CD4-positive, alpha-beta T cell treated with Interleukin-12 subunit alpha and Interleukin-12 subunit beta, for 1 hour (primary cell): Measurements from ENCODE around the gene DCDC2C.
"Not testable (repeated sequence)": the region's sequence is repeated elsewhere in the genome, so short reads cannot be mapped to it uniquely, and the experiment has no call there.

Source experiments
- DNase-seq: peaks from one replicate; pipeline ENCODE4 v3.0.0-alpha.2; 2020

DCDC2C gene

DNA sequence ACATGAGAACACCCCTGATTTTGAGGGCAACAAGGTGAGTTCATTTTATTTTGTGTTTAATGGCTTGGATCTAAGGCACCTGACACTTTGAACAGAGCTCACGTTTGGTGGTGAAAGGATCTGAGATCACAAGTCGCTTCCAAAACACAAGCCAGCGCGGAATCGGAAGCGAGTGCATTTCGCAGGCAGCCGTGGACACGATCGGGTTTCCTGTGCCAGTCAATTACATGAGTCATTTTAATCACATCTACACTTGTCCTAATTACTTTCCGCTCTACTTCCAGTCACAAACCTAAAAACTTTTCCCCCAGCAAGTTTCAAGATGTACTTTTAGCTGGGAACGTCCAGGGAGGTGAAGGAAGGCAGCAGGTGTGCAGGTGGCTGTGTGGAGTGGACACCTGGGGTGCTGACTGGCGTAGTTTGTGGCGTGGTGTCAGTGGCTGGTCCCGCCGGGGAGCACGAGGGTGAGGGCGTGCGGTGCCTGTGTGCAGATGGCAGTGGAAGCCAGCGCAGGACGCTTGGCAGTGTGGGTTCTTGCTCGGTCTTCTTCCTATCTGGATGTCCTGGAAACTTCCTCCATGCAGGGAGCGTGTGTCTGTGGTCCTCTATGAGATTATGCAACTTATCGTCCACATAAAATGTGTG lies 75.6 kb downstream of the DCDC2C start:
- no peak for DNase-seq

DNA sequence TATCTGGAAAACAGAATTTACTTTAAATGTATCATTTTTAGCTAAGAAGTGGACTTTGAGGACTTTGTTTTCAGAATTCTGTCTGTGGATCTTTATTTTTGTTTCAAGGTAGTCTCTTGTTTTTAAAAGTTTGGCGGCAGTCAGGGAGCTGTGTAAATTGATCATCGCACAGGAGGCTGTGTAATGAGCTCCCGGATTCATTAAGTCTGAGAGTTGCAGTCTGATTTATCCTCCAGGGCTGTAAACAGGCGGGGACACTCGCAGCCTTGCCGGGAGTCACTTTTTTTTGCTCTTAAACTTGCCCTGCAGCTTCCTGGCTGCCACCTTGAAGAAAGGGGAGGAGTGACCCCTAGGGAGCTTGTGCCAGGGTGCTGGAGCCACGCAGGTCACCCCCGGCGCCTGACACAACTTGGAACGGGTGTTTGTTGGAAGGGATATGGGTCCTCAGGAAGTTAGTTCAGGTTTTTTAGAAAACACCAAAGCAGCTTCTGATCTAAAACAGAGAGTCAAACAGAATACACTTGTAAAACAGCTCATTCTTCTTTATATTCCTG lies 76.2 kb downstream of the DCDC2C start:
- no peak for DNase-seq

DNA sequence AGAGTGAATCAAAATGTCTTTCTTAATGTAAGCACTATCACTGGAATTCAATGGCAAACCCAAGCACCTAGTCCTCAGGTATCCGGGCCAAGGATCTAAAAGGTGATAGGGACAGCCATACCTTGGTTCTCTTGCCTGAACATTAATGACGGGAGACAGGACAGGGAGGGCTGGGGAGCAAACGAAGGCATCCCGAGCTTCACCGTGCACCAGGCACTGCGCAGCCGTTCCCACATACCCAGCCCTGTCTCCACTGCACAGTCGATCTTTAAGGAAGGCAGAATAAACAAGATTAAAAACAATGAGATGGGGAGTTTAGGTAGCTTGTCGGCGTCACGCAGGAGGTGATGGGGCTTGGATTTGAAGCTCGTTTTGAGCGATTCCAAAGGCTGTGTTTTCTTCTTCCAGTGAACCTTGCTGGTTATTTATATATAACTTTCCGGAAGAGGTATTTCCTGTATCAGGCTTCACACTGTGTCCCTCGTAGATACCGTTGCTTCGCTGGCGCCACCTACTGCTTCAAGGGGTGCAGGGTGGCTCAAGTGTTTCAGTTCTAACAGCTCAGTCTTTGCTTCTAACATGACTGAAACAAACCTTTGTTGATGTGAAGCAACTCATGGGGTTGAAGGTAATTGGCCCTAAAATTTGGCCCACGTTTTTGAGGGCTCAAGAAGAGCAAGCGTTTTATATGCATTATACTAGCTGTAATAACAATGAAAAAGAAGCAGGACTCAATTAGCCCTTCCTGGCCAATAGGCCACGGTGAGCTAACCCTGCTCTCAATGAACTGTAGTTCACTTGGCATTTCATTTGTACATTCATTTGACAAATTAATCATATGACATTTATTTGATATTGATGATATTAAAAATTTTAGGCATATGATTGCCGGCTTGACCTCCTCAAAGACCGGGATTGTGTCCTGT lies 77.4 kb downstream of the DCDC2C start:
- peak; percentile 46 for DNase-seq

DNA sequence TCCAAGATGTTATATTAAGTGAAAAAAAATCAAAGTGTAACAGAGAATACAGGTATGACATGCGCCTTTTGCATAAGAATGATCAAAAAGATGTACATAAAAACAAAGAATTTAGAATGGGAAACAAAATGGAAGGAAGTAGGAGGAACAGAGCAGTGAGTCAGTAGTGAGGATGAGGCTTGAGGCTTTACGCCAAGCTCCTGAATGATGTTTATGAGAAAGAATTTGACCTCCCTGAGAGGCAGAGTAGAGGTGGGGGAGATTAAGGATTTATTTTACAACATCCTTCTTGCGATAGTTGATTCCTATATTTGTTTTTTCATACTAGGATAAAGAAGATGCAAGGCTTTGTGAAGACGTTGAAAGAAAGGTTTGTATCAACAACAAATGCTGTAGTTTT lies 81.4 kb downstream of the DCDC2C start:
- DNase-seq = no peak

DNA sequence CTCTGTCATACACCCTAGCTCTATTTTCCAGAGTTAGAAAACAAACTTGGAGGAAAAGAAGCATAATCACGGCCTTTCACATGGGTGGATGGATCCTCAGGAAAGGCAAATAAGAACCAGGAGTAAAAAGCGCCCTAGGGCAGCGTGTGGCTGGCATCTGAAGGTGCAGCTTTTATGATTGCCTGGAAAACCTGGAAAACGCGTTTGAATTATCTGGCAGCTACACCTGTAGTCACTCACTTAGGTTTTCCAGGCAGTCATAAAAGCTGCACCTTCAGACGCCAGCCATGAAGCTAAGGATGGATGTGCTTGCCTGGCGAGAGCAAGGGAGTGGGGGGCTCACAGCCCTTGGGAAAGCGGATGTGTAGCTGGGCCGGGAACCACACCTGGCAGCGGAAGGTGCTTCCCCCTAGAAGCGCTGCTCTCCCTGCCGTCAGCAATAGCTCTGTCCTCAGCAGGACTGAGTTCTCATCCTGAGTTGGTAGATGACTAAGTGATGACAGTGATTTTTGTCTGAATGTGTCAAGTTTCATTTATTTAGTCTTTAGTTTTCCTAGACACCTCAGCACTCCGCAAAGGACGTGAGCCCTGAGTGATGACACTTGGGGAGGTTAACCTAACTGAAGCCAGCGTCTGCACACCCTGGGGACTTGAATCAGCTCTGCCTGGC lies 82.0 kb downstream of the DCDC2C start:
- DNase-seq = no peak

DNA sequence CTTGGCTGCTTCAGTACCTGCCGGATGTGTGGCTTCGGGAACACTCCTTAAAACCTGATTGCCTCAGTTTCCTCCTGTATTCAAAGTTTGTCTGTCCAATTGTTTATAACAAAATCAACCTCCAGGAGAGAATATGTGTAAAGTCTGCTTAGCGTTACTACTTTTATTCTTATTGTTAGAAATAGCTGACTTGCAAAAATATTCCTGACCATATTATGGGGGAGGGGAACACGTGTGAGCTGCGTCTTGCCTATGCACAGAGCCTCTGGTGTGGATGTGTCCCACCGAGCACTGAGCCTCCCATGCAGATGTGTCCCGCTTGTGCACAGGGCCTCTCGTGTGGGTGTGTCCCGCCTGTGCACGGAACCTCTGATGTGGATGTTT lies 82.5 kb downstream of the DCDC2C start:
- no peak for DNase-seq

DNA sequence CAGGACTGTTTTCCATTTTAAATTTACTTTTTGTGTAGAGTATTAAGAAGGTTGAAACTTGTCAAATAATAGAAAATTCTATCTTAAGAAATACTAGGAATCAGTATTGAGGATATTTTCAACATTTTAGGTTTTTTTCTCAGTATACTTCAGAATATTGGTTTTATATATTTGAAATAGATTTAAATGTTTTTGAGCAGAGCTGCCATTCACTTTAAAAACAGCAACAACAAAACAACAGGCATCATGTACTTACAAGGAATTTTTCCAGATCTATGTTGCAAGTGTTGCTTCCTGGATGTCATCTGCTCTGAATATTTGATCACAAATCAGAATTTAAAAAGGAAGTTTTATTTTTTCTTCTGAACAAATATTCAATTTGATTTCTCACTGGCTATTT lies 84.4 kb downstream of the DCDC2C start:
- no peak for DNase-seq

DNA sequence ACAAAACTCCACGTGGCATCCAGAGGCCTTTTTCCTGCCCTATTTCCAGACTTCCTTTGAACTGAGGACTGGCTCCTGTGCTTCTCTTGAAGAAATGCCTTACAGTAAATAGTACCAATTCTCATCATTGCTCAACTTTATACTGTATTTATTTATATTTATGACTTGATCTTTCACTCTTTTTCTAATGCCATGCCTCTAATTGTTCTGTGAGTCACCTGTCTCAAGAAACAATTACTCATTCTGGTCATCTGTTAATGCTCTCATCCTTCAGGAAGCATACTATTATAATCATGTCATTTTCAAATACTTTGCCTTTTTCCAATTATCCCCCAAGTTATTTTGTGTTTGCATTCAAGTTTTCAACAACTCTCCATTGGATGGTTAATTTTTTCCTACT lies 85.9 kb downstream of the DCDC2C start:
- no peak for DNase-seq

DNA sequence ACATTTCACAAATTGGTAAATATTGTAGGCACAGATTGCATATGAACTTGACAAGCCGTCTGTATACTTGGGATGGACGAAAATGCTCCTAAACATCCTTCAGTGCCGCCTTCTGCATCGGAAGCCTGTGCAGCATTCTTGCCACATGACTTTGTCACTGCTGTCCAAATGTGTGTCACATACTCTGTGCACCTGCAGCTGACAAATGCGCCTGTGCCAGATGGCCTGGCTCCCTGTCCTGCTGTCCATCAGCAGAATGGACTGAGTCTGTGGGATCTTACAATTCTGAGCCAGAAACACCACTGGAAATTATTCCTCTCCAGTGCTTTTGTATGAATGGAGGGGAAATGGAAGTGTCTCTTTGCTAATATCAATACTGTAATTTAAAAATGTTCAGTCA lies 89.9 kb downstream of the DCDC2C start:
- no peak for DNase-seq

DNA sequence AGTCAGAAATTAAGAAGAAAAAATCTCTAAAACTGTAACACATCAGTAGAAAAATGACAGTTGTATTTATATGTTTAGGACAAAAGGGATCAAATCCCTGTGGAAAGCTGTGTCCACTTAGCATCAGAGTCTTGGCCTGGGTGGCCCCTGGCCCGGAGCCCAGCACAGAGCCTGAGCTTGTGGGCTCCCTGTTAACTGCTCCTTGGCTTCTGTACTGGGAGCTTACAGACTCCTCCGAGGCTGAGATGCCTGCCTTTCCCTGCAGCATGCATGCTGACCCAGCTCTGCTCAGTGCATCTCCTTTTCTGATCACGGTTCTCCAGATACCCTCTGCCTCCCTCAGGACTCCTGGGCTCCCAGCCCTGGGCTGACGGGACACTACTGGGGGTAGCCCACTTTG lies 98.1 kb downstream of the DCDC2C start:
- DNase-seq = no peak

DNA sequence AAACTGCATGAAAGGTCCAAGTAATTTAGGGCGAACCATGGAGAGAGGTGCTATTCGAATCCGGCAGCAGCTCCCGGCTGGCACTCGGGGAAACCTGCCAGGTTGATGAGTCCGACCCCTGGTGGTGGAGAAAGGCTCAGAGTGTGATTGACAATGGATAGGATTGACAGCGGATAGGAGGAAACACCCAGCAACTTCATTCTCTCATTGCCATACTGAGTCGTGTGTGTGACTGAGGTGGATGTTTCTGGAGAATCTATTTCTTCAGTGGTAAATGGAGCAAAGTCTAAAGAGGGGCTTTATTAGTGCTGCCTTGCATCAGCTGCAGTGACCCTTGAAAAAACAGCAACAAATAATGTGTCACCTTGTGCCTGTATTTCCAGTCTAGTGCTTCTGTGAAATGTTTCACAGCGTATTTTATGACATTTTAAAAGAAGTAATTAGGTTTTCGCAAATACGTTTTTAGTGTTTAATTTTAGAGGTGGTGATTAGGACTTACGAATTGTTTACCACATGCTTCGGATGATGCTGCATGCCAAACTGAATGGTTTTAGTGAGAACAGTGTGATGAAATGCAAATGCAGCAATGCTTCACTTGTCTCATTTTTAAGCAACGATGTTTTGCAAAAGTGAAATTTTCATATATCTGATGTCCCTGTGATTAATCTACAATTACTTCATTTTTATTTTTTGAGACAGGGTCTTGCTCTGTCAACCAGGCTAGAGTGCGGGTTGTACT lies 102.0 kb downstream of the DCDC2C start:
- DNase-seq = no peak

DNA sequence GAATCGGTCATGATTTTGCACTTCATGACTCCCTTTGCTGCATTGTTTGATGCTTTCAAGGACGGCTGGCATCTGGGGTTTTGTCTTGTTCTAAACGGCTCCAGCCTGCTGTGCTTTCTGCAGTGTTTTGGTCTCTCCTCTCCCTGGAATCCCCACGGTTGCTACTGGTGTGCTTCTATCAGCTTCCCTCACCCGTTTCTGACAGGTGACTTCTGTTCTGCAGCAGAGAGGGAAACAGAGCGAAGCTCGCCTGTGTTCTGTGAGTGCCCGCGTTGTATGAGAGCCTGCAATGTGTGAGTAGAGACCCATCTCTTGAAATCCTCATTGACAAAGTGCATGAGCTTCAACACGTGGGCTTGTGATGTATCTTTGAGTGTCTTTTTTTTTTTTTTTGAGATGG lies 102.8 kb downstream of the DCDC2C start:
- no peak for DNase-seq

DNA sequence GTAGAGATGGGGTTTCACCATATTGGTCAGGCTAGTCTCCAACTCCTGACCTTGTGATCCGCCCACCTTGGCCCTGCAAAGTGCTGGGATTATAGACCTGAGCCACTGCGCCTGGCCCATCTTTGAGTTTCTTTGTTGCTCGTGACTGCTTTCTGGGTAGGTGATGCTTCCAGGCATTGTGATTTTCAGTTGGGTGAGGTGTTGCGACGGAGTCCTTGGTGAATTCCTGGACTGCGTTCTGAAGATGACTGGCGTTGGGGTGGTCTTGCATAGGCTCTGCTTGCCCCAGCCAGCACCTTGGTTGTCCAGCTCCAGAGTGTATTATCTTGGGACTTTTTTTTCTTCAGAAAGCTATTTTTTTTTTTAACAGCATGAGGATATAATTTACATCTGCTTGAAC lies 103.4 kb downstream of the DCDC2C start:
- DNase-seq = no peak

DNA sequence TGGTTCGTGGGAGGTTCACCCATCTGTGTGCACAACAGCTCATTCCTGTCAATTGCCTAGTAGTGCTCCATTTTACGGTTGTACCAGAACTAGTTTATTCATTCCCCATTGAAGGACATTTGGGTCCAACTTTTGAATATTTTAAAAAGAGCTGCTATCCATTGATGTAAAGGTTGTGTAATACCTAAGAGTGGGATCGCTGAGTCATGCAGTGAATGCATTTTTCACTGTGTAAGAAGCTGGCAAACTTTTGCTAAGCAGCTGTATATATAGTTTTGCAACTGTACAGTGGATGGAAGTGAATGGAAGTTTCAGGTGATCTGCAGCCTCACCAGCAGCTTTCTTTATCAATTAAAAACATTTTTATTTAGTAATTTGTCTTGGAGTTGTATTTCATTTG lies 104.5 kb downstream of the DCDC2C start:
- no peak for DNase-seq

DNA sequence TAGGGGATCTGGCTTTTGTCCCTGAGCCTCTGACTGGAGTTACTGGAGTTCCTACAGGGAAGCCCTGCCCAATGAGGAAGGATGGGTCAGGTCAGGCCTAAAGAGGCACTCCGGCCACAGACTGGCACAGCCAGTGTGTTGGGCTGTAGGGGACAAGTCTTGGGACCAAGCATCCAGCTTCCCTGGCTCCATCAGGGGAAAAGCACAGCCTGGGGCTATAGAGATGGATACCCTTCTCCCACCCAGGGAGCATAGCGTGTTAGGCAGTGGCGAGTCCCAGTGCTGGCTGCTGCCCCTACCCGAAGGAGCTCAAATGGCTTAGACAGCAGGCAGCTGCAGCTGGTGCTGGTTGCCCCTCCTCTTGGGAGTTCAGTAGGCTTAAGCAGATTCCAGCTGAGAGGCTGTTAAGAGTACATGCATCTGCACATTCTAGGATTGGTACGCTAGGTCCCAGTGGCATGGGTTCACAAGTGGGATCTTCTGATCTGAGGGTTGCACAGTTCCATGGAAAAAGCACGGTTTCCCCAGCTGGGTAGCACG lies 111.4 kb downstream of the DCDC2C start:
- DNase-seq = no peak

DNA sequence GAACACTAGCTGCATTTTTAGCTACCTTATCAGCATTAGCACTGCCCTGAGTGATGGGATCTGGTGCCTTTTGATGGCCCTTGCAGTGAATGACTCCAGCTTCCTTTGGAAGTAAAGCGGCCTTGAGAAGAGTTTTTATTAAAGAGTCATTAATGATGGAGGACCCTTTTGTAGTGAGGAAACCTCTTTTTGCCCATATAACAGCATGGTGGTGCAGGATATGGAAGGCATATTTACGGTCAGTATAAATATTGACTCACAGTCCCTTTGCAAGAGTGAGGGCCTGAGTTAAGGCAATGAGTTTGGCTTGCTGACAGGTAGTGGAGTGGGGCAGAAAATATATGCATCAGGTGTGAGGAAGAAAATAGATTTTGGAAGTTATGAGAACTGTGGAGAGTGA lies 113.8 kb downstream of the DCDC2C start:
- DNase-seq = not testable (repeated sequence)

DNA sequence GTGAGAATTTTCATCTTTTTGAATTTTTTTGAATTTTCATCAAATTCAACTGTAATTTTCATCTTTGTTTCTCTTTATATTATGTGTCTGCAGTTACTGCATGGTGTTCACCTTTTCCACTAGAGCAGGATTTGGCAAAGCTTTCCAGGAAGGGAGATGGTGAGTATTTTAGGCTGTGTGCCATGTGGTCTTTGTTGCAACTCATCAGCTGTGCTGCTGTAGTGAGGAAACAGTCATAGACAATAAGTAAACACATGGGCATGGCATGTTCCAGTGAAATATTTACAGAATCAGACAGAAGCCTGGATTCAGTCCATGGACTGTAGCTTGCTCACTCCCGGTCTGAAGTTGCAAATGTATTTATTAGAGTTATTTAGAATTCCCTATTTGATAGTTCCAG lies 120.4 kb downstream of the DCDC2C start:
- DNase-seq = no peak

DNA sequence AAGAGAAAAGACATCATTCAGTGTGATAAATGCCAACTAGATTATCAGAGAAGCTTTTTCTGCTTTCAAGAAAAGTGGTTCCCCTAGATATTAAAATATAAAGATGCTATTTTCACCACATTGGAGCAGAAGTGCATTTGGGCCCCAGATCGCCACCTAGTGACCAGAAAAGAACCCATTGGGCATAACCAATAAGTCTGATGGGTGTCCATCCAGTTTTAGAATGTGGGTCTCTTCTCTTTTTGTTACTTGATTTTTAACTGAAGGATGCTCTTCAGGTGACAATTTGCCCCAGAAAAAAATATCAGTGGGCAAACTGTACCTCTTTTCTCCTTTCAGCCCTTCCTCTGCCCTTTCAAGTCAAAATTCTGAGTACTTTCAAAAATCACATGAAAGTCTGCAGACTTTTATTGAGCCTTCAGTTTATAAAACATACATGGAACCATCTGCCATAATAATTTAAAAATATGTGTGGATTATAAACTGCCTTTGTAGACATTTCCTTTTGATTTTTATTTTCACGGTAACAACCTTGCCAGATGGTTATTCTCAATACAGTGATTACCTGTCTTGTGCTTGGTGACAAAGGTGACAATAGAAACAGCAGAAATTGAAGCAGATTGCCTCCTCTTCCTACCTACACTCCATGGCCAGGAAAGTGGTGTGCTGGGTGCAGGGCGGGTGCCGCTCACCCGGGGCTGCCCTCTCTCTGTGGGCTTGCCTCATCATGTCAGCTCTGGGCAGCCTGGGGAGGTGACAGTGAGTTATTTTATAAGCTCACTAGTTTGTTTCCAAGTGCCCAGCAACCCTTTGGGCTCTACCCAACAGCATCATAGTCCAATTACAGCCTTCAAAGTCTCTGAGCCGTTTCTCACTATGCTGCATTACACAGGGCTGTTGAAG lies 124.5 kb downstream of the DCDC2C start:
- DNase-seq = no peak

DNA sequence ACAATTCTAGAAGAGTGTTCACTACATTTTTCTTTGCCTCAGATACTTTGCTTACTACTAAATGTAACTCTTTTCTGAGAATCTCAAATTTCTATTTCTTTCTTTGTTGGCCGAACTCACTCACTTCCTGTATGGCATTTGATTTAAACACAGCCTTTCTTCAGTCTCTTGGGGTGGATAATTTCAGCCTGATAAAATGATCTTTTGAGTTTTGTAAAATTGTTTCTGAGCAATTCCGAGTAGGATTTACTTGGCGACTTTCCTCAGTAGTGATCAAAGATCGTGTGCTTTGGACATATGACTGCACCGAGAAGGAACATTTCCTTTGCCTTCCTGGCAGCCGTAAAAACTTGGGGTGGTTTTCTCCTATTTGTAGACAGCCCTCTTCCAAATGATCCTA lies 127.4 kb downstream of the DCDC2C start:
- no peak for DNase-seq

DNA sequence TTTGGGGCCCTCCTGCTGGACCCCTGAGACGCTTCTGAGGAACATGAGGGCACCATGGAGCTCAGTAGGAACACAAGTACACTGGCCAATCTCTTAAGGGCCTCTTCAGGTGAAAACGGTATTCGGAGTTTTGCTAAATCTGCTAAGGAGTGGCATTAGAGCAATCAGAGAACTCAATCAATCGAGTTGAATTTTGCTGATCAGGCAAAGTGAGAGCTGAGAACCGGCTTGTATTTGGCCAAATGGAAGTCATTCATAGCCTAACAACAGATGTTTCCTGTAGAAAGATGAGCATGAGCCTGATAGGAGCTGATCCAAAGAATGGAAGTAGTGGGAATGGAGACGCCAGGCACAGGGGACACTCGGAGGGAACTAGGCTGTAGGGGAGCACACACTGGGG lies 133.7 kb downstream of the DCDC2C start:
- DNase-seq = no peak

DNA sequence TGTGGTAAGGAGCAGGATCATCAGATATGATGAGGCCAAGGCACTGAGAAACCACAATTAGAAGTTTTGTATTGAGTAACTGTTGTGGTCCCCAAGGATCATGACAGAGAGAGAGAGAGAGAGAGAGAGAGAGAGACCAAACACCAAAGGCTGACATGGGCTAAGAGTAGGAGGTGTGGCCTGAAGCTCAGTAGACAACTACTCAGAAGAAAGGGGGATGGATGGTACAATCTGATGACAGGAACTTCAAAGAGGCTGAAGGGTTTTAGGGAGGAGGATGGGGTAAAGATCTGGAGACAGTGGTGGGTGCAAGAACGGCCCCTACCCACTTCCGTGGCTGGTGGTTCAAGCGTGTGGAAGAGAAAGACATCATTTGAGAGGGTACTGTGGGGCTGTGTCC lies 135.0 kb downstream of the DCDC2C start:
- no peak for DNase-seq

DNA sequence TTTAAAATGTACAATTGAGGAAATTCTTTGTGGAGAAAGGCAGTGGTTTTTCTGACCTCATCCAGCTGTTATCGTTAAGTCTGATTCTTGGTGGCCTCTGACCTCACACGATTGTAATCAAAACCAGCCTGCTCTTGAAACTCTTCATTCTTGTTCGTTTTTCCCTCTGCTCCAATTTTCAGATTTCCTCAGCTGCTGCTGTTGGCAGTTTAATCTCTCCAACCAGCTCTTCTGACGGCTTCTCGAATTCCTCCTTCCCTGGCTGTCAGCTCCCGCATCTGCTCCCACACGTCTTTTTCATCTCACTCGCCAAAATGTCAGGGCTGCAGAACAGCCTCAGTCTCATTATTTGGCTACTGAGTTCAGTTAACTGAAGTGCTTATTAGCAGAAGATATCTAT lies 136.1 kb downstream of the DCDC2C start:
- DNase-seq = no peak
